HEK293 (cell line): Measurements from ENCODE around the gene CACNA1S.

ENCODE experiments used
- CTCF ChIP-seq: fragments of 450-650 bp; formaldehyde crosslinking; IDR thresholded peaks from 2 replicates; pipeline ENCODE4 v1.5.1; 2016; ENCODE audit warnings: missing biosample characterization, missing genetic modification characterization
- PRDM1 ChIP-seq: fragments of 450-650 bp; formaldehyde crosslinking; IDR thresholded peaks from 2 replicates; pipeline ENCODE4; 2016; ENCODE audit warnings: missing biosample characterization, missing genetic modification characterization
- SP2 ChIP-seq: fragments of 450-650 bp; formaldehyde crosslinking; IDR thresholded peaks from 2 replicates; pipeline ENCODE4 v1.5.1; 2016; ENCODE audit warnings: missing biosample characterization, missing genetic modification characterization
- ZNF423 ChIP-seq: fragments of 450-650 bp; formaldehyde crosslinking; IDR thresholded peaks from 2 replicates; pipeline ENCODE4 v1.5.1; 2016; ENCODE audit warnings: missing biosample characterization, missing genetic modification characterization
- ZNF501 ChIP-seq: fragments of 450-650 bp; formaldehyde crosslinking; IDR thresholded peaks from 2 replicates; pipeline ENCODE4 v1.5.1; 2016; ENCODE audit warnings: missing biosample characterization, missing genetic modification characterization
- ZNF558 ChIP-seq: fragments of 450-650 bp; formaldehyde crosslinking; IDR thresholded peaks from 2 replicates; pipeline ENCODE4 v1.5.1; 2016; ENCODE audit warnings: missing biosample characterization, missing genetic modification characterization

GRCh38 chr1:201139756-201140155, 27.5 kb upstream of the CACNA1S start:
- no peak for TF ChIP-seq PRDM1
- TF ChIP-seq CTCF (tag by site-specific recombination), result no peak
- TF ChIP-seq ZNF423 (tag by site-specific recombination), result no peak
- no peak for TF ChIP-seq ZNF558
- TF ChIP-seq ZNF501 (tag by site-specific recombination), result no peak
- TF ChIP-seq SP2 (tag by site-specific recombination), result no peak
